IMR-90 (cell line): ENCODE data around the gene PHOSPHO2. TPM values are rescaled to one million over a fixed set of nuclear protein-coding genes. Genes with fewer than 3 reads are reported as not detected.

Experiments
- ATAC-seq: fragments of 200-7000 bp; cut with Tn5 transposase; 2 replicates; pipeline ENCODE4 v1.9.1; 2020; ENCODE audit warnings: low read depth, mild to moderate bottlenecking, moderate library complexity
- BruUV-seq: library from RNA; stranded (reverse); fragments of 400-500 nt; replicated peaks from 2 replicates; lab custom pipeline; 2021; lab: Mats Ljungman, UMichigan
- CTCF ChIA-PET: fragments of 300-600 bp; formaldehyde crosslinking; extraction: SDS; loops from one replicate; lab custom pipeline; 2021; ENCODE audit warnings: antibody characterized with exemption; lab: Yijun Ruan, JAX
- POLR2A ChIA-PET: fragments of 300-600 bp; sonication (Branson Sonifier 250); formaldehyde crosslinking; loops from one replicate; lab custom pipeline; 2022; ENCODE audit warnings: antibody characterized with exemption; ENCODE audit not compliant: unreplicated experiment; lab: Charles Lee
- DNase-seq: peaks from one replicate; pipeline ENCODE4 v3.0.0; 2013
- H2AFZ ChIP-seq: replicated peaks from 2 replicates; pipeline ENCODE3; 2013; ENCODE audit warnings: low read length, mild to moderate bottlenecking; ENCODE audit not compliant: poor library complexity
- H2AK5ac ChIP-seq: 2 replicates; pipeline ENCODE4 v1.6.1; 2013; ENCODE audit warnings: low read depth, low read length, inconsistent platforms
- H2AK9ac ChIP-seq: replicated peaks from 2 replicates; pipeline ENCODE3; 2013; ENCODE audit warnings: mild to moderate bottlenecking, low read depth, low read length, moderate library complexity; ENCODE audit not compliant: poor library complexity
- H2BK120ac ChIP-seq: 2 replicates; pipeline ENCODE4 v1.6.1; 2013; ENCODE audit warnings: low read depth, low read length, inconsistent platforms
- H2BK15ac ChIP-seq: 3 replicates; pipeline ENCODE4 v1.6.1; 2013; ENCODE audit warnings: low read depth, low read length, inconsistent platforms
- H2BK20ac ChIP-seq: 2 replicates; pipeline ENCODE4 v1.6.1; 2013; ENCODE audit warnings: low read depth, mild to moderate bottlenecking, inconsistent platforms, low read length, moderate library complexity
- H2BK5ac ChIP-seq: 2 replicates; pipeline ENCODE4 v1.6.1; 2013; ENCODE audit warnings: mild to moderate bottlenecking, low read depth, low read length, inconsistent platforms; ENCODE audit not compliant: poor library complexity, severe bottlenecking
- H3K14ac ChIP-seq: replicated peaks from 2 replicates; pipeline ENCODE4 v1.6.1; 2013; ENCODE audit warnings: low read depth, low read length, inconsistent platforms
- H3K18ac ChIP-seq: 2 replicates; pipeline ENCODE4 v1.6.1; 2013; ENCODE audit warnings: low read depth, low read length, control low read depth
- H3K23ac ChIP-seq: 2 replicates; pipeline ENCODE4 v1.6.1; 2013; ENCODE audit warnings: low read depth, low read length, inconsistent platforms
- H3K27ac ChIP-seq: 2 replicates; pipeline ENCODE4 v1.5.1; 2013; ENCODE audit warnings: mild to moderate bottlenecking, control low read depth, low read length; ENCODE audit not compliant: insufficient read depth
- H3K27me3 ChIP-seq: 2 replicates; pipeline ENCODE4 v1.6.1; 2013; ENCODE audit warnings: low read length; ENCODE audit not compliant: control insufficient read depth, insufficient read depth
- H3K36me3 ChIP-seq: 2 replicates; pipeline ENCODE4 v1.6.1; 2013; ENCODE audit warnings: low read length, mixed read lengths; ENCODE audit not compliant: control insufficient read depth, insufficient read depth
- H3K4ac ChIP-seq: 2 replicates; pipeline ENCODE4 v1.6.1; 2013; ENCODE audit warnings: low read depth, low read length, inconsistent platforms
- H3K4me1 ChIP-seq: 2 replicates; pipeline ENCODE4 v1.6.1; 2013; ENCODE audit warnings: low read length, mixed read lengths; ENCODE audit not compliant: control insufficient read depth, insufficient read depth
- H3K4me2 ChIP-seq: 2 replicates; pipeline ENCODE4 v1.6.1; 2013; ENCODE audit warnings: low read depth, mild to moderate bottlenecking, control low read depth, low read length, moderate library complexity
- H3K4me3 ChIP-seq: 2 replicates; pipeline ENCODE4 v1.5.1; 2013; ENCODE audit warnings: low read depth, mild to moderate bottlenecking, control low read depth, low read length, moderate library complexity; ENCODE audit not compliant: insufficient read depth
- H3K56ac ChIP-seq: 2 replicates; pipeline ENCODE4 v1.6.1; 2013; ENCODE audit warnings: low read length, inconsistent platforms; ENCODE audit not compliant: insufficient read depth; ENCODE audit errors: extremely low read depth
- H3K79me1 ChIP-seq, 2 experiments: 2 replicates each; pipeline ENCODE4 v1.6.1; 2013; ENCODE audit warnings: low read length in 2 of 2, inconsistent platforms in 1 of 2, low read depth in 1 of 2
- H3K9ac ChIP-seq: 2 replicates; pipeline ENCODE4 v1.6.1; 2013; ENCODE audit warnings: low read depth, low read length, control low read depth
- H3K9me1 ChIP-seq: 2 replicates; pipeline ENCODE4 v1.6.1; 2013; ENCODE audit warnings: low read length, inconsistent platforms; ENCODE audit not compliant: insufficient read depth
- H3K9me3 ChIP-seq: 2 replicates; pipeline ENCODE4 v1.6.1; 2013; ENCODE audit warnings: low read length; ENCODE audit not compliant: control insufficient read depth, insufficient read depth
- H4K20me1 ChIP-seq: 2 replicates; pipeline ENCODE4 v1.6.1; 2013; ENCODE audit warnings: low read length, inconsistent platforms; ENCODE audit not compliant: insufficient read depth
- H4K5ac ChIP-seq: 2 replicates; pipeline ENCODE4 v1.6.1; 2013; ENCODE audit warnings: mild to moderate bottlenecking, low read depth, low read length, control low read depth
- H4K8ac ChIP-seq, 2 experiments: 2 replicates each; pipeline ENCODE4 v1.6.1; 2013; ENCODE audit warnings: low read depth in 2 of 2, low read length in 2 of 2, control low read depth in 1 of 2, inconsistent platforms in 1 of 2
- H4K91ac ChIP-seq: 2 replicates; pipeline ENCODE4 v1.6.1; 2013; ENCODE audit warnings: low read depth, low read length, inconsistent platforms; ENCODE audit not compliant: insufficient read depth
- BHLHE40 ChIP-seq: fragments of 150-350 bp; IDR thresholded peaks from 2 replicates; pipeline ENCODE4 v1.6.1; 2016; ENCODE audit warnings: mild to moderate bottlenecking, low read depth, low read length
- CEBPB ChIP-seq: IDR thresholded peaks from 2 replicates; pipeline ENCODE4 v1.6.1; 2012; ENCODE audit warnings: low read depth, low read length, improper control_type of control experiment
- CHD1 ChIP-seq: IDR thresholded peaks from 2 replicates; pipeline ENCODE4 v1.6.1; 2012; ENCODE audit warnings: low read depth, low read length, improper control_type of control experiment
- CTCF ChIP-seq: conservative IDR thresholded peaks from 2 replicates; pipeline ENCODE4 v1.5.1; 2012; ENCODE audit warnings: mild to moderate bottlenecking, low read depth, low read length, improper control_type of control experiment
- ELK1 ChIP-seq: fragments of 150-350 bp; IDR thresholded peaks from 2 replicates; pipeline ENCODE4 v1.6.1; 2016; ENCODE audit warnings: low read depth, mild to moderate bottlenecking, low read length, moderate library complexity, borderline replicate concordance
- MAFK ChIP-seq: IDR thresholded peaks from 2 replicates; pipeline ENCODE4 v1.6.1; 2012; ENCODE audit warnings: low read depth, low read length, improper control_type of control experiment
- NFE2L2 ChIP-seq: fragments of 150-350 bp; IDR thresholded peaks from 2 replicates; pipeline ENCODE4 v1.6.1; 2016; ENCODE audit warnings: low read depth, mild to moderate bottlenecking, low read length
- RAD21 ChIP-seq: IDR thresholded peaks from 2 replicates; pipeline ENCODE4 v1.6.1; 2012; ENCODE audit warnings: low read length, improper control_type of control experiment
- RFX5 ChIP-seq: IDR thresholded peaks from 2 replicates; pipeline ENCODE4 v1.8.0; 2012; ENCODE audit warnings: low read depth, mild to moderate bottlenecking, low read length, moderate library complexity
- dilution Hi-C: fragments of 300-500 bp; cut with HindIII; formaldehyde crosslinking; loops from one replicate; pipeline ENCODE4 v1.14.3; 2018; ENCODE audit warnings: low sequenced_read_pairs; ENCODE audit not compliant: unreplicated experiment
- in situ Hi-C: fragments of 300-500 bp; cut with MboI; formaldehyde crosslinking; loops from 3 replicates; pipeline ENCODE4 v1.14.3; 2019; ENCODE audit warnings: low sequenced_read_pairs, inconsistent platforms, mixed read lengths
- intact Hi-C: fragments of 100-400 bp; cut with micrococcal nuclease; formaldehyde crosslinking; loops from 2 replicates; pipeline ENCODE4 v1.10.0; 2022
- polyA plus RNA-seq, 3 experiments: library from polyadenylated mRNA; depleted of rRNA; stranded (reverse); fragments of >200 nt; gene quantifications; 2 replicates each; pipeline ENCODE4 v1.2.3, GENCODE V29; 2012; ENCODE audit warnings: low replicate concordance in 1 of 3
- total RNA-seq: library from RNA; depleted of rRNA; stranded (reverse); fragments of >200 nt; gene quantifications from 2 replicates; pipeline ENCODE4 v1.2.3, GENCODE V29; 2012
- TF ChIP-seq, protein P1 (sequence below): fragments of 150-350 bp; IDR thresholded peaks from 2 replicates; pipeline ENCODE4 v1.6.1; 2017; ENCODE audit warnings: mild to moderate bottlenecking, antibody characterized with exemption, low read length, low read depth

The PHOSPHO2 gene
- total and polyA plus RNA-seq, 2 of the 4 experiments (the other 2 are of a cell fraction): 0.48 to 0.54 TPM

DNA sequence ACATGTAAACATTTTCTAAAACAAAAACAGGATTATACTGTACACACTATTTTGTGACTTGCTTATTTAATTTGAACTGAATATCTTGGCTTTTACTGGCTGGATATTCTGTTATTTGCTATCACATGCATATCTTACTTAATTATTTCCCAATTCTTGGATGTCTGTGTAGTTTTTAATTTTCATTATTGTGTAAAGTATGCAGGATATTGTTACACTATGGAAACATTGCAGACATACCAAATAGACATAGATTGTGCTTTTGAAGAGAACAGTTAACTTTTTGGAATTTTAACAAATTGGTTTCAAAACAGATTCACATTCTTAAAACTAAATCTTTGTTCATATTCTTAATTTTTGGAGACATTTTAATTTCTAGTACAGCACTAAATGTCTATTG lies 2.1 kb downstream of the PHOSPHO2 start:
- H3K23ac ChIP-seq: no peak overlapping the region
- H3K79me1 ChIP-seq: peaks cover 5 to 7% of the 10 kb centered on the region in 2 experiments; a peak in 1 of 4 replicates
- no peak overlapping the region for H3K4ac ChIP-seq
- ChIA-PET POLR2A (no interaction called here), CTCF (no interaction called here)
- H3K4me1 ChIP-seq: no peaks in the 10 kb centered on the region; the same call in 1 of the 2 replicates
- no peaks in the 10 kb centered on the region for H3K27me3 ChIP-seq
- intact Hi-C loops (no loop called here), dilution Hi-C loops (no loop called here), in situ Hi-C loops (no loop called here)
- no peak overlapping the region for H2BK15ac ChIP-seq
- no peak overlapping the region for H4K8ac ChIP-seq
- no peaks in the 10 kb centered on the region for H3K9me3 ChIP-seq
- ATAC-seq (no peak), DNase-seq (no peak)
- no peak for TF ChIP-seq CTCF
- no peak for TF ChIP-seq CHD1
- no peak for TF ChIP-seq BHLHE40
- no peak for TF ChIP-seq NFE2L2
- no peak for TF ChIP-seq ELK1
- no peak for TF ChIP-seq CEBPB
- TF ChIP-seq, protein P1, sequence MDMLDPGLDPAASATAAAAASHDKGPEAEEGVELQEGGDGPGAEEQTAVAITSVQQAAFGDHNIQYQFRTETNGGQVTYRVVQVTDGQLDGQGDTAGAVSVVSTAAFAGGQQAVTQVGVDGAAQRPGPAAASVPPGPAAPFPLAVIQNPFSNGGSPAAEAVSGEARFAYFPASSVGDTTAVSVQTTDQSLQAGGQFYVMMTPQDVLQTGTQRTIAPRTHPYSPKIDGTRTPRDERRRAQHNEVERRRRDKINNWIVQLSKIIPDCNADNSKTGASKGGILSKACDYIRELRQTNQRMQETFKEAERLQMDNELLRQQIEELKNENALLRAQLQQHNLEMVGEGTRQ: no peak
- TF ChIP-seq RAD21: no peak
- no peak for TF ChIP-seq MAFK
- no peak for TF ChIP-seq RFX5
- H4K91ac ChIP-seq: no peak overlapping the region
- H3K27ac ChIP-seq: no peak overlapping the region
- no peak overlapping the region for H3K56ac ChIP-seq
- H3K14ac ChIP-seq: no peak overlapping the region
- H2BK120ac ChIP-seq: no peak overlapping the region
- H3K18ac ChIP-seq: no peak overlapping the region
- peaks cover 2% of the 10 kb centered on the region; the same call in 1 of the 2 replicates for H3K36me3 ChIP-seq
- H4K20me1 ChIP-seq: no peaks in the 10 kb centered on the region
- H2AK5ac ChIP-seq: no peak overlapping the region
- no peak overlapping the region for H2AFZ ChIP-seq
- no TSS peak for BruUV-seq
- H3K9ac ChIP-seq: no peak overlapping the region
- H4K5ac ChIP-seq: no peak overlapping the region
- no peak overlapping the region for H2AK9ac ChIP-seq
- H3K4me2 ChIP-seq: no peak overlapping the region
- H3K9me1 ChIP-seq: no peaks in the 10 kb centered on the region
- H2BK5ac ChIP-seq: no peak overlapping the region
- H2BK20ac ChIP-seq: no peak overlapping the region
- H3K4me3 ChIP-seq: no peak overlapping the region
